GF-D8 (cell line): ENCODE measurements around the gene TAL1.
"Not testable (repeated sequence)": the region's sequence is repeated elsewhere in the genome, so short reads cannot be mapped to it uniquely, and the experiment has no call there.

Experiments used
- DNase-seq: peaks from one replicate; lab custom pipeline; 2025; lab: John Stamatoyannopoulos, UW

TAL1 gene

DNA sequence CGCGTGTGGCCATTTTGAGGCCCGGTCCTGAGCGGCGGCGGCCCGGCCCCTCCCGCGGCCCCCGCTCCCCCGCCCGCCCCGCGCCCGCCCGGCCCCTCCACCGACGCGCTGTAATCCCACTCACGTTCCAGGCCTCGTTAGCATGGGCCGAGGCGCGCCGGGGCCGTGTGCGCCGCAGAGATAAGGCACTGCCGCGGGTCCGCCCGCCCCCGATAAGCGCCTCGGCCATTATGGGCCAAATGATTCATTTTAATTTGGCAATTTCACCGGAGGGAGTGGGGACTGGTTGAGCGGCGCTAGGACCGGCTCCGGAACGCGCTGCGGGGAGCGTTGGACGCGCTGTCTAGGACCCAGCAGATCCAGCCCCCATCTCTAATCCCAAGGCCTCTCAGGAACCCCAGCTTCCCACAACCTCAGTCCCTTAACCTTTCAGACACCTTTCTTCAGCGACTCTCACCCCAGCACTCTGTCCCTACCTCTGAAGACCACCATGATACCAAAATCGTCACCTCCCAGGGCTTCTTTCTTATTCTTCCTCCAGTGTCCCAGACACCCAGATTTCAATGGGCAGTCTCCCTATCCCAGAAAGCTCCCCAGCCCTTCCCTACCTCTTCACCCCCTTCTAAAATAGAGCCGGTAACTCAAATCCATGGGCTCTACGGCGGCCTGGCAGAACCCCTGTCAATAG, at the start of gene TAL1:
TAL1 (minus strand) TSS at position 39 of the 688 bp plus-strand sequence. CDS start 6,337 bp downstream, outside the sequence.
- DNase-seq = no peak

DNA sequence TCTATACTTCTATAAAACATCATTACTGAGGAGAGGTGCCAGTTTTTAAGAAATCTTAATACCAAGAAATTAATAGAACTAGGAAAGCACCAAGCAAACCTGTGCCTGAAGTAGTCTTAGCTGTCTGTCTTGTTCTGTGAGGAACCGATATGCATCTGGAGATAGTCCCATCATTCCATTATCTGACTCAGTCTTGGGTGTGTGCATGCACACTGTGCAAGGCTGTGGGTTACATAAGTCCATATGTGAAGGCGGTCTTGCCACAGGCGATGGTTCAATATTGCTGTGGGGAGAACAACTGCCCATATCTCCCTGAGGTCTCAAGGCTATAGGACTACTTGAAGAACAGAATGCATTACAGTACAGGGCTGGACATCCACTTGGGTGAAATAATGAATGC, 48.1 kb upstream of the TAL1 start:
- DNase-seq = no peak

DNA sequence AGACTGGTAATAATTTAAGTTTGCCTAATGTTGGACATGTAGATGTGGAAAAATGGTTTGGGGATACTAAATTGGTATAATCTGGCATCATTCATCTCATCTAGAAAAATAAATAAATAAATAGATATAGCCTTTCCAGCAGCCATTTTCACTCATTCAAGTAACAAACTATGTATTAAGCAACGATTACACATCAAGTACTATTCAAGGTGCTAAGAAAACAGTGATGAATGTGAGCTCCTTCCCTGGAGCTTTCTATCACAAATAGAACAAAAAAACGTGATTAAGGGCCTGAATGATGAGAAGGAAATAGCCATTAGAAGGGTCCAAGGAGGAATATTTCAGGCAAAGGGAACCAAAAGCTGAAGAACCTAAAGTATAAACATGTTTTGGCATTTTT, 44.8 kb upstream of the TAL1 start:
- DNase-seq = no peak

DNA sequence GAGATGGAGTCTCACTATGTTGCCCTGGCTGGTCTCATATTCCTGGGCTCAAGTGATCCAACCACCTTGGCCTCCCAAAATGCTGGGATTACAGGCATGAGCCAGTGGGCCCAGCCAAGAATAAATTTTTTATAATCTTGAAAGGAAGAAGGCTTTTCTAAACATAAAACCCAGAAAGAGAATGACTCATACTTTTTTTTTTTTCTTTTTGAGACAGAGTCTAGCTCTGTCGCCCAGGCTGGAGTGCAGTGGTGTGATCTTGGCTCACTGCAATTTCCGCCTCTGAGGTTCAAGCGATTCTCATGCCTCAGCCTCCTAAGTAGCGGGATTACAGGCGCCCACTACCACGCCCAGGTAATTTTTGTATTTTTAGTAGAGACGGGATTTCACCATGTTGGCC, 43.8 kb upstream of the TAL1 start:
- DNase-seq = not testable (repeated sequence)

DNA sequence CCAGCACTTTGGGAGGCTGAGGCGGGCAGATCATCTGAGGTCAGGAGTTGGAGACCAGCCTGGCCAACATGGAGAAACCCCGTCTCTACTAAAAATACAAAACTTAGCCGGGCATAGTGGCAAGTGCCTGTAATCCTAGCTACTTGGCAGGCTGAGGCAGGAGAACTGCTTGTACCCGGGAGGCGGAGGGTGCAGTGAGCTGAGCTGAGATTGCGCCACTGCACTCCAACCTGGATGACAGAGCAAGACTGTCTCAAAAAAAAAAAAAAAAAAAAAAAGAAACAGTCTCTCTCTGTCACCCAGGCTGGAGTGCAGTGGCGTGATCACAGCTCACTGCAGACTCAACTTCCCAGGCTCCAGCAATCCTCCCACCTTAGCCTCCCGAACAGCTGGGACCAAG, 33.5 kb upstream of the TAL1 start:
- not testable (repeated sequence) for DNase-seq

DNA sequence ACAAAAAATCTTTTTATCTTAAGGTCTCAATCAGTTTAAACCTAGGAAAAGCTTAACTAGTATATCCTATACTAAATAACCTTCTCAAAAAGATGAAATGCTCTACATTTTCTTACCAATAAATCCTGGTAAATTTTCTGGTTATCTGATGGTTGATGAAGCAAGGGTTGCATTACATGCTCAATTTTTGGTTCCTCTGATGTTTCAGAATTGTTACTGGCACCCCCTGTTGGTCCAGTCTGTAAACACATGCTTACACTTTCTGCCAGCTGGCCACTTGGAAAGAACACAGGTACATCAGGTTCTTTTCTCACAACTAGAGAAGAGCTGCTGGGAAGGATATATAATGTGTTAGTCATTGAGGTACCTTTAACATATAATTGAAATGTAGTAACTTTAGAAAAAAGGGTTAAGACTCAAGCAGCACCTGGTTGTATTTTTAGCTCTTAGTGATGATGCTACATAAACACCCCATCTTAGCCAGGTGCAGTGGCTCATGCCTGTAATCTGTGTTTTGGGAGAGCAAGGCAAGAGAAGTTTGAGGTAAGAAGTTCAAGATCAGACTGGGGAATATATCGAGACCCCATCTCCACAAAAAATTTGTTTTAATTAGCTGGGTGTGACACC, 30.9 kb upstream of the TAL1 start:
- peak; percentile 12 for DNase-seq

DNA sequence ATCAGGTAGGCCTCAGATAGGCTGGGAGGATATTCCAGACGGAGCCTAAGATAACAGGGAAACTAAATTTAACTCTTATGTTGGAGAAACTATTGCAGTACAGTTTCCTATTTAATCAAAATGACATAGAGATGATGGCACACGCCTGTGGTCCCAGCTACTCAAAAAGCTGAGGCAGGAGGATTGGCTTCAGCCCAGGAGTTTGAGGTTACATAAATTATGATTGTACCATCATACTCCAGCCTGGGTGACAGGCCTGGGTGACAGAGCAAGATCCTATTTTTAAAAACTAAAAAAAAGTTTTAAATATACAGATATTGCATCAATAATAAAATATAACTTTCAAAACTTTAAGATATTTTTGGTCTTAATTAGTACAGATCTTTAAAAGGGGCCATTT, 25.2 kb upstream of the TAL1 start:
- DNase-seq = no peak

DNA sequence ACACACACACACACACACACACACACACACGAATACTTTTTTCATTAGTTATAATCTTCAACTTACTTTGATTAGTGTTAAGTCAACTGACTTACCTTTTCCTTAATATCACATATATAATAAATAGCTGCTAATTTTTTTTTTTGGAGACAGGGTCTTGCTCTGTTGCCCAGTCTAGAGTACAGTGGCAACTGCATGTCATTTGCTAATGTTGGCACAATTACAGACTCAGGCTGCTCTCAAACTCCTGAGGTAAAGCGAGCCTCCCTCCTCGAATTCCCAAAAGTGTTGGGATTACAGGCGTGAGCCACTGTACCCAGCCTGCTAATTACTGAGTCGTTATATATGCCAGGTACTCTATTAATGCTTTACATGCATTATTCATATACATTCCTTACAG, 20.8 kb upstream of the TAL1 start:
- DNase-seq = no peak

DNA sequence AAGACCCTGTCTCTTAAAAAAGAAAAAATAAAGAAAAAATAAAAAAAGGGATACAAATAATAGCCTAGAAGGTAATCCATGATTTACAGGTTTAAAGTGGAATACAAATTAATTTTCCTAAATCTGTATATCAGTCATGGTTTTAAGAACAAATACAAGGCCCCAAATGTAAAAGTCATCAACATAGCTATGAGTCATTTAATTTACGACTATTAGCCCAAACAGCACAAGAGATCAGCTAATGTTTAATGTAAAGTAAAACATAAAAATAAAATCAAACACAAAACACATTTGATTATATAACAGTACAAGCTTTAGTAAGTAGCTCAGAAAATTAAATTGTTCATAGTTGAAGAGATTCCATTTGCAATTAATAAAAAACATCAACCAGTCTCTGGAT, 20.3 kb upstream of the TAL1 start:
- DNase-seq = no peak

DNA sequence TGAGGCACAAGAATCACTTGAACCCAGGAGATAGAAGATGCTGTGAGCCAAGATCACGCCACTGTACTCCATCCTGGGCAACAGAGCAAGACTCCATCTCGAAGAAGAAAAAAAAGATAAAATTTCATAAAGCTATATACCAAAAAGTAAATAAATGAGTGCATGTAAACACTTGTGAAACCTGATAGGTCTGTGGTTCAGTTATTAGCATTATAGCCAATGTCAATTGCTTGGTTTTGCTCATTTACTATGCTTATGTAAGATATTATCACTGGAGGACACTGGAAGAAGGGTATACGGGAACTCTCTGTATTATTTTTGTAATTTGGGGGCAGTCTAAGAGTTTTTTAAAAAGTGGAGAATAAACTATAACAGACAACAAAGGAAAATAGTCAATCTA, 17.7 kb upstream of the TAL1 start:
- no peak for DNase-seq

DNA sequence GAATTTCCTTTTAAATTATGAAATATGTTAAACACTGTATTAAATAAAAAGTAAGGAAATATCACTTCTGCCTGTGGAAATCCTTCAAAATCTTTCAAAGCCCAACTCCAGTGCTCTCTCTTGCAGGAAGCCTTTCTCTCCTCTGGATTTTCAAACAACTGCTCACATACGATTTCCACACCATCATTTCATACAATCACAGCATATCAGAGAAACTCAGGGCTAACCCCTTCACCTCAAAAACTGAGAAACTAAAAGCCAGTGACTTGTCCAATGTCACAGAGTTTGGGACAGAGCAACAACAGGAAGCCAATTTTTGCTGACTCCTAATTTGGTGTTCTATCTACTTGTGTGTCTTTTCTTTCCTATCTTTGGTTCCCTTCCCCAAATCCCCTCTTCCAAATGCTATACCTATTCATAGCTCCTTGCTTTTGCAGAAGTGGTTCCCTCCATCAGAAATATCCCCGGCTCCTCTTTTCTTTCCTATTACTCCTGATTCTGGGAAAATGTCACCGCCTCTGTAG, 12.4 kb upstream of the TAL1 start:
- no peak for DNase-seq

DNA sequence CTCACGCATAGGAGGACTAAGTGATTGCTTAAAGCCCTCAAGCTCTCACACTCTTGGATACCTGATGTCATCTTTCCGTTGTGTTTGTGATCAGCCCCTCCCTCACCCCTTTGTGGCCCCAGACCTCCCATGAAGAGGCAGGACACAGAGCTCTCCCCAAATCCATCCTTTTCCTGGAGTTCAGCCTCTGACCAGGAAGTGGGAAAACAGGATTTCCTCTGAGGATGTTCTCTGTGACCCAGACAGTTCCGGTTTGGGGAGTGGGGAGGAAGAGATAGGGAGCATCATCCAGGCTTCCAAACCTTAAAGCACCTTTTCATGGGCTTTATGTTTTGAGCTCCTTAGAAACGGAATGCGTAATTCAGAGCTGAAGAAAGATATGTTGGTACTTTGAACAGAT, 11.9 kb upstream of the TAL1 start:
- DNase-seq = no peak

DNA sequence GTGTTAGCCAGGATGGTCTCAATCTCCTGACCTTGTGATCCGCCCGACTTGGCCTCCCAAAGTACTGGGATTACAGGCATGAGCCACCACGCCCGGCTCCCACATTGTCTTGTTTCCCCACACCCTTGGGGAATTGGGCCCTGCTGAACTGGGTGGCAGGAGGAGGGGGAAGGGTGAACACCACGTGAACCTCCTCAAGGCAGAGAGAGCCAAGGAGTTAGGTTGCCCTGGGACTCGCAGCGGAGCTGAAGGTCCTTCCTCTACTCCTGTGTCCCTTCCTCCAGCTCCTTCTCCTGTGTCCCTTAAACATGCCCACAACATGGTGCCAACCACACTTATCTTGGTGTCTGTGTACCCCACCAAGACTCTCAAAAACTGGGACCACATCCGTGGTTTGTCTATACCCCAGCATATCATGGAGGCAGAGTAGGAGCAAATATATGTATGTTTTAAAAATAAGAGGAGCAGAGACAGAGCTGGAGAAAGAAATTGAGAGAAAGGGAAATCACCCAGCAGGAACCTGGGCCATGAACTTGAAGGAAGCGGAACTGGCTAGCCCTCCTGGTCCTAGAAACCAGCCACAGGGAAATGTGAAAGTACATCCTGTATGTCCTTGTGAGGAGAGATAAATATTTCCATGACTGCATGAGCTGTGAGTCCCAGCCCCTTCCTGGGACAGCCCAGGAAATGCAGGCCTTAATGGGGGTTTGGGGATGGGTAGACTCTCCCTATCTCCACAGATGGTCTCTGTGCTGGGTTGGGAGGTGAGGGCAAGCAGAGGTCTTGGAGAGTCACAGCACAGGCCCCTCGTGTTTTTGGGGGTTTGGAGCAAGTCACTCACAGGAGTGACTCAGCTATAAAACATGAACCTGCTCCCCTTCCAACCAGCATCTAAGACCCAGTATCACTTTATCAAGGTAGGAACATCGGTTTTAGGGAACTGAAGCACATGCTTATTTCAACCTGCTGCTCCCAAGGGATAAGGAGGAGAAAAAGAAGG, 9.4 kb upstream of the TAL1 start:
- no peak for DNase-seq

DNA sequence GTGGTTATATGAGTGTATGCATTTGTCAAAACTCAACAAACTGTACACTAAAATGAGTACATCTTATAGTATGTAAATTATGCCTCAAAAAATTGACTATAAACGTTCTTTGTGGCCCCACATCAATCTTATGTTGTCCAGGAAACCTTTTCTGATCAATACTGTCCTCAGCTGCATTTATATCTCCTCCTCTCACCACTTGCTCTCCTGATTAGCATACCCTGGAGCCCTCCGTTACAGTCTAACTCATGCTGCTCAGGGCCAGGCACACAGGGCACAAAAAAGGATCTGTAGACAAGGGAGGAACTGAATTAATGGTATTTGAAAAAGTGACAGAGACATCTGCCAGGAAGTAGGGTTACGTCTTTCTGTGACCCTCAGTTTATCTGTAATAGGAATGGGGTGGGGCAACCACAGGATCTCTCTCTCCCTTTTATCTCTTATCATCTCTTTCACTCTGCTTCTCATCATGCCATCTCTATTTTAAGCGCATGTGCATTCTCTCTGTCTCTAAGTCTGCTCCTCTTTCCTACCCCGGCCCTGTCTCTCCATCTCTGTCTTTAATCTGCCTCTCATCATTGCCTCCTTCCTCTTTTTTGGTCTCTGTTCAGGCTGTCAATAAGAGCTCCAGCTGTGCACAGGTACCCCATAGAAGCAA, 7.0 kb upstream of the TAL1 start:
- no peak for DNase-seq

DNA sequence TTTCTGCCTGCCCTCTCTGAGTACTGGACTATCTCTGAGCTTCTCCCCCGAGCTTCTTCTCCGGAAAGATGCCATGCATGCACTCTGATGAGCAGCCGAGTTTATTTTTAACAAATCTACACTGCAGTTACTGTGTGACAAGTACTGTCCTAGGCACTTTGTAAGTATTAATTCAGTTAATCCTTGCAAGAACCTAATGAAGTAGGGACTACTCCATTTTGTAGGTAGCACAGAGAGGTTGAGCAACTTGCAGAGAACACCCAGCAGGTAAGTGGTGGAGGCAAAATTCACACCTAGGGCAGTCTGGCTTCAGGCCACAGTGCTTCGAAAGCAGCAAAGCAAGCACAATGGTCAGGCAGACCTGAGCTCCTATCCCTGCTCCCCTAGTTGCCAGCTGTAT, 3.8 kb upstream of the TAL1 start:
- no peak for DNase-seq

DNA sequence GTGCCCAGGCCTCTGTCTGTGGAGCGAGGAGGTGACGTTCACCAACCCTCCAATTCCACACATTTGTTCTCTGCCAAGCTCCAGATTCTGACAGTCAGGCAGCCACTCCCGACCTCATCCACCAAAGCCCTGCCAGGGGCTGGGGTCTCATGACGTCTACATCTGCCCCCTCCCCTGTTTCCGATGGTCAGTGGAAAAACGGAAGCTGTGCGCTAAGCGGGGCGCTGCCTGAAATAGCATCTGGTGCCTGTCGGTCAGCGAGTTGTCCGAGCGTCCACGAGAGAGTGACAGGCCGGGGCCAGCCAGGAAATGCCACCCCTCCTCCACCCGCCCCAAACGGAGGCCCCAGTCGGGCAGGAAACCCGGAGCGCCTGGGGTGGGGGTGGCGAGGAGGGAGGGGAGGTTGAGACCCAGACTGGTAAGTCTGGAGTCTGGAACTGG, 3.2 kb upstream of the TAL1 start:
- DNase-seq = no peak

DNA sequence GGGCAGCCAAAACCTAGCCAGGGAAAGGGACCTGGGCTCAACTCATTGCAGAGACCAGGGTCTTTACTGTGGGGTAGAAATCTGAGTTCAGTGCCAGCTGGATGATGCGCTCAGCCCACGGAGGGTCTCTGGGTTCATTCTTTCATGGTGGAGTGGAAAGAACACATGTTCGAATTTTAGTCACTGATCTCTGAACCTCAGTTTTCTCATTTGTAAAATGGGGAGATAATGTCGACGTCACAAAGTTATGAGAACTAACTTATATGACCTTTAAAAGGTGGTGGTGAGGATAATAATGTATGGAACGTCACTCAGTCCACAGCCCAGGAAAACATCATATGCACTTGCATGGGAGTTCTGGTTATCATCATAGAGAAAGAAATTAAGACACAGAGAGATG, 1.2 kb upstream of the TAL1 start:
- DNase-seq = no peak

DNA sequence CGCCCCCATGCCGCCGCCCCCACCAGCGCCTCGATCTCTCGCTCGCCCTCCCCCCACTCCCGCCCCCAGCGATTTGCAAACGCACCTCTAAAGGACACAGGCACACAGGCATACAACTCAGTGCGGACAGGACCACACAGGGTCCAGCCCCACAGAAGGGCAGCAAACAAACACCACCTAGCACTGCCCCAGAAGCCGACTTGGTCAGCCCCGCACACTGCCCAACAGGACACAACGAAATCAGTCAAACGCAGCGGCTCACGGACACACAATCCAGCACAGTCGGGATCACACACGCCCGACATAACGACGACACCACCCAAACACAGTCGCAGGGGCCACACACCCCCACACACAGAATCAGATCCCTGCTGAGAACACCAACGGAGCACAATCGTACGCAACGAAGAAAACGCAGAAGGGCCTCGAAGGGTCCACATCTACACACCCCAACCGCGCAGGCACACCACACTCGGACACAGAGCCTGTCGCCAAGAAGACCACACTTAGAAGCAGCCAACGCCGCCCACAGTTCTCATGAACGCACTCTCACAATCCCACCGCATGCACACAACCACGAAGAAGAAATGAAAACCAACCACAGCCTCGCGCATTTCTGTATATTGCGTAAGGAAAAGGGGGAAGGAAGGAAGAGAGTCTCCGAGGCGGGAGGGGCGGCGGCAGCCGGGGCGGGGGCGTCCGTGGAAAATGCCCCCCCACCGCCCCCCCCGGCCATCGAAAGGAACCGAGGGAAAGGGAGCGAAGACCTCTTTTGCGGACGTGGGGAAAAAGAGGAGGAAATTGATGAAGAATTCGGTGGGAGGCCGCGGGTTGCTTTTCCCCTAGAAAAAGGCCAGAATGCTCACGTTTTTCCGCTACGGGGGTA, 481 bp downstream of the TAL1 start:
- DNase-seq = peak; percentile 42

DNA sequence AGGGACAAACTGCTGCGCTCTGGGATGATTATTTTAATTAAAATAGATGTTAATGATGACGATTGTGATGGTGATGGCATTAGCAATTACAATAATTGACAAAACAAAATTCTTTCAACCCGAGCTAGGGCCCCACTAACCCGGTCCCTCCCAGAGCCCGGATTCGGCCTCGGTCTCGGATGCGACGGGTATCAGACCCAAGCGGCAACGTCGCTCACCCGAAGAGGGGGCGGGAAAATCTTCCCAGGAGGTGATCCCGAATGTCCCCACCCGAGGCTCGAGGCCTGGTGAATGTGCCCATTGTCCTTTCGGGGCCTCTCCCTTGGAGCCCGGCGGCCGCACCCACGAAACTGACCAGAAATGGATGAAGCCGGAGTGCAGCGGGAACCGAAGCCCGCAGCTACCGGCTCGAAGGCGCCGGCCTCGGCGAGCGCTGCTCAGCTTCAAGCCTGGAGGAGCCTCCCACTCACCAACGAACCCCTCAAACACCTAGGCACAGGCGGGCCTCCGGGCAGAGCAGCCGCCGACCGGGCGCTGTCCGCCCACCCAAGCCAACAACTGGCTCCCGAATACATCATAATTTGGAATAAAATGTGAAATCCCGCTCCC, 1.2 kb downstream of the TAL1 start:
- no peak for DNase-seq

DNA sequence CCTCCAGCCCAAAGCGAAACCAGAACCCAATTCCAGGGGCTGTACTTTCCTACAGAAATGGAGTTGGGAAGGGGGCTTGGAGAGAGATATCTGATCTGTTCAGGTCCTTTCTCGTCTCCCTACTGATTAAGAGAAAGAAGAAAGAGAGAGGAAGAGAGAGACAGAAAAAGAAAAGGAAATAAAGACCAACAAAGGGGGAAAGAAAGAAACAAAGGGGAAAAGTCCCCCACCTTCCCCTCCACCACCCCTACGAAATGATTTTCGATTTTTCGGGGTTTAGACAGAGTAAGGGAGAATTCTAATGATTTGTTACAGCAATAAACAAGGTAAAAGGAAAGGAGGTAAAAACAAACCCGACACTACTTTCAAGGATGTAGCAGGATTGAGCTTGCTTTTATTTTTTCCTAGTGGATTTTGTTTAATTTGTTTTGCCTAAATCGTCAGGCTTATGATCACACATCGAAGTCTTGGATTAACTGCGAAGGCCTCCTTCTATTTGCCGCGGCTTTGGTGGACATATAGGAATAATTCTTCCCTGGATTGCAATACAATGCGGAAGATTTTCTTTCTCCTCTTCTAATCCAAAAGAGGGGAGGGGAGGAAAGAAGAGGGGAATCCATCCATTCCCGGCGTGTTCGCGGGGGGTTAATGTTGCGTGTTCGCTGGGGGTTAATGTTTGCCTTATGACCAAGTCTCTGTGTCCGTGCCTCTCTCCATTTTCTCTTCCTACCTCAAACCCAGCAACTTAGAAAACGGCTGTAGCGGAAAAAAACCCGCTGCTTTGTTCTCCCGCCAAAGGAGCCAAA, 1.9 kb downstream of the TAL1 start:
- no peak for DNase-seq
